A549 (cell line): Measurements from ENCODE around the gene MYLK. TPM values are rescaled to one million over a fixed set of nuclear protein-coding genes. Genes with fewer than 3 reads are reported as not detected.

Experiments used
- ATAC-seq, 2 experiments: fragments of 200-7000 bp in 1 of 2; fragments of >200 bp in 1 of 2; cut with Nextera tagmentation in 1 of 2; cut with Tn5 transposase in 1 of 2; 3 replicates each; pipeline versions ENCODE4 v1.8.0 to v1.9.1; 2018 to 2020; ENCODE audit warnings: mild to moderate bottlenecking in 1 of 2, moderate library complexity in 1 of 2
- CTCF ChIA-PET: fragments of 300-600 bp; sonication (Branson Sonifier 250); formaldehyde crosslinking; extraction: SDS; loops from one replicate; lab custom pipeline; 2021; ENCODE audit warnings: antibody characterized with exemption, inconsistent platforms; lab: Yijun Ruan, JAX
- POLR2A ChIA-PET: fragments of 350-600 bp; formaldehyde crosslinking; extraction: SDS; loops from one replicate; lab custom pipeline; 2021; ENCODE audit warnings: antibody characterized with exemption, inconsistent platforms; lab: Yijun Ruan, JAX
- DNase-seq, 2 experiments: peaks; one replicate each; pipeline versions ENCODE4 v3.0.0 to v3.0.0-alpha.2; 2011 to 2016; ENCODE audit warnings: low read depth in 1 of 2, low spot score in 1 of 2
- FAIRE-seq: peaks from 2 replicates; lab custom pipeline; 2011; peaks lifted over from hg19 to GRCh38; lab: Jason Lieb, UNC
- H3K27ac ChIP-seq, 2 experiments: fragments of >200 bp; sonication (Bioruptor Twin); formaldehyde crosslinking; 3 replicates each; pipeline ENCODE4 v1.5.1; 2016 to 2017
- H3K4me1 ChIP-seq: fragments of >200 bp; sonication (Bioruptor Twin); formaldehyde crosslinking; 3 replicates; pipeline ENCODE4 v1.6.1; 2016
- H3K4me2 ChIP-seq: fragments of >200 bp; sonication (Bioruptor Twin); formaldehyde crosslinking; 3 replicates; pipeline ENCODE4 v1.6.1; 2016
- H3K4me3 ChIP-seq: fragments of >200 bp; sonication (Bioruptor Twin); formaldehyde crosslinking; 3 replicates; pipeline ENCODE4 v1.5.1; 2016
- H3K9me3 ChIP-seq: fragments of >200 bp; sonication (Bioruptor Twin); formaldehyde crosslinking; 3 replicates; pipeline ENCODE4 v1.6.1; 2016
- BHLHE40 ChIP-seq: IDR thresholded peaks from 2 replicates; pipeline ENCODE4 v1.6.1; 2012; ENCODE audit warnings: low read depth, low read length, inconsistent platforms
- CEBPB ChIP-seq, 2 experiments: fragments of >200 bp in 1 of 2; sonication (Bioruptor Twin) in 1 of 2; formaldehyde crosslinking in 1 of 2; IDR thresholded peaks; 2 replicates each; pipeline ENCODE4 v1.6.1; 2012 to 2016
- CHD2 ChIP-seq: fragments of 150-350 bp; IDR thresholded peaks from 2 replicates; pipeline ENCODE4 v1.6.1; 2014; ENCODE audit warnings: low read length; ENCODE audit not compliant: partially characterized antibody
- EHMT2 ChIP-seq: fragments of 200-600 bp; sonication (generic); IDR thresholded peaks from 2 replicates; pipeline ENCODE4 v1.6.1; 2016; ENCODE audit warnings: antibody characterized with exemption, low read depth, mild to moderate bottlenecking, moderate library complexity
- ESRRA ChIP-seq: fragments of 150-350 bp; IDR thresholded peaks from 2 replicates; pipeline ENCODE4 v1.6.1; 2014; ENCODE audit warnings: mild to moderate bottlenecking, low read length, borderline replicate concordance
- FOSL2 ChIP-seq, 2 experiments: fragments of 450-650 bp in 1 of 2; fragments of >200 bp in 1 of 2; sonication (Bioruptor Twin) in 1 of 2; formaldehyde crosslinking; IDR thresholded peaks; 2 replicates each; pipeline versions ENCODE4 v1.5.0 to v1.6.1; 2016 to 2020; ENCODE audit warnings: mild to moderate bottlenecking in 1 of 2, moderate library complexity in 1 of 2
- FOXS1 ChIP-seq: fragments of 250-450 bp; sonication (Bioruptor Pico); IDR thresholded peaks from 2 replicates; pipeline ENCODE4 v1.5.0; 2020; ENCODE audit warnings: mild to moderate bottlenecking, moderate library complexity
- GATA3 ChIP-seq: IDR thresholded peaks from 2 replicates; pipeline ENCODE4 v1.6.1; 2012; ENCODE audit warnings: borderline replicate concordance
- HDAC2 ChIP-seq: fragments of 200-600 bp; sonication (generic); IDR thresholded peaks from 2 replicates; pipeline ENCODE4 v1.6.1; 2016
- HOXA7 ChIP-seq: fragments of 250-450 bp; sonication (Bioruptor Pico); IDR thresholded peaks from 2 replicates; pipeline ENCODE4 v1.5.0; 2020; ENCODE audit warnings: mild to moderate bottlenecking, moderate library complexity
- KDM5A ChIP-seq: fragments of 200-600 bp; sonication (generic); IDR thresholded peaks from 2 replicates; pipeline ENCODE4 v1.6.1; 2016; ENCODE audit warnings: antibody characterized with exemption, mild to moderate bottlenecking
- MAZ ChIP-seq: fragments of 150-350 bp; IDR thresholded peaks from 2 replicates; pipeline ENCODE4 v1.6.1; 2014; ENCODE audit warnings: antibody characterized with exemption, low read depth, low read length, borderline replicate concordance
- NFE2L2 ChIP-seq: fragments of 150-350 bp; conservative IDR thresholded peaks from 2 replicates; pipeline ENCODE4 v1.6.1; 2014; ENCODE audit warnings: low read length
- NPAS2 ChIP-seq: fragments of 250-450 bp; sonication (Bioruptor Pico); IDR thresholded peaks from 2 replicates; pipeline ENCODE4 v1.8.0; 2022; ENCODE audit warnings: mild to moderate bottlenecking, moderate library complexity, borderline replicate concordance
- SMC3 ChIP-seq: fragments of >200 bp; sonication (Bioruptor Twin); formaldehyde crosslinking; IDR thresholded peaks from 3 replicates; pipeline ENCODE4 v1.6.1; 2018; ENCODE audit warnings: inconsistent platforms
- ZFP36 ChIP-seq: fragments of 450-650 bp; IDR thresholded peaks from 2 replicates; pipeline ENCODE4 v1.6.1; 2014; ENCODE audit warnings: borderline replicate concordance; ENCODE audit not compliant: partially characterized antibody
- ZNF302 ChIP-seq: fragments of 250-450 bp; sonication (Bioruptor Pico); IDR thresholded peaks from 2 replicates; pipeline ENCODE4 v1.9.0; 2021; ENCODE audit warnings: inconsistent platforms, mild to moderate bottlenecking, moderate library complexity
- WGBS: methylation state at CpG from one replicate; pipeline ENCODE4 v1.1.6; 2017; ENCODE audit errors: missing lambda C conversion rate; 5-methylcytosine and 5-hydroxymethylcytosine counted together
- polyA plus RNA-seq, 4 experiments: library from polyadenylated mRNA; depleted of rRNA in 3 of 4; stranded (reverse); fragments of >200 nt; fragmentation: RNase III in 1 of 4; extraction: RNeasy Plus Mini Kit Qiagen cat#74134 plus additional on column Dnase treatment in 1 of 4; gene quantifications; 2 replicates in 3 of 4; 3 replicates in 1 of 4; pipeline ENCODE4 v1.2.3, GENCODE V29; 2011 to 2017
- TF ChIP-seq, protein P1 (sequence below): fragments of 200-600 bp; sonication (generic); IDR thresholded peaks from 2 replicates; pipeline ENCODE4 v1.6.1; 2016; ENCODE audit warnings: antibody characterized with exemption, mild to moderate bottlenecking, moderate library complexity
- TF ChIP-seq, protein P2 (sequence below): fragments of 150-350 bp; IDR thresholded peaks from 2 replicates; pipeline ENCODE4 v1.6.1; 2014; ENCODE audit warnings: low read depth, mild to moderate bottlenecking, low read length
- TF ChIP-seq, protein P3 (sequence below): IDR thresholded peaks from 2 replicates; pipeline ENCODE4 v1.6.1; 2012; ENCODE audit warnings: low read depth, borderline replicate concordance
- TF ChIP-seq, protein P4 (sequence below): fragments of >200 bp; sonication (Bioruptor Twin); formaldehyde crosslinking; IDR thresholded peaks from 3 replicates; pipeline ENCODE4 v1.6.1; 2016
- TF ChIP-seq, protein P5 (sequence below): fragments of >200 bp; sonication (Bioruptor Twin); formaldehyde crosslinking; IDR thresholded peaks from 2 replicates; pipeline ENCODE4 v1.6.1; 2016

The MYLK gene
- polyA plus RNA-seq, 2 of the 4 experiments (the other 2 are of a cell fraction) = 16.9 to 17.4 TPM

DNA sequence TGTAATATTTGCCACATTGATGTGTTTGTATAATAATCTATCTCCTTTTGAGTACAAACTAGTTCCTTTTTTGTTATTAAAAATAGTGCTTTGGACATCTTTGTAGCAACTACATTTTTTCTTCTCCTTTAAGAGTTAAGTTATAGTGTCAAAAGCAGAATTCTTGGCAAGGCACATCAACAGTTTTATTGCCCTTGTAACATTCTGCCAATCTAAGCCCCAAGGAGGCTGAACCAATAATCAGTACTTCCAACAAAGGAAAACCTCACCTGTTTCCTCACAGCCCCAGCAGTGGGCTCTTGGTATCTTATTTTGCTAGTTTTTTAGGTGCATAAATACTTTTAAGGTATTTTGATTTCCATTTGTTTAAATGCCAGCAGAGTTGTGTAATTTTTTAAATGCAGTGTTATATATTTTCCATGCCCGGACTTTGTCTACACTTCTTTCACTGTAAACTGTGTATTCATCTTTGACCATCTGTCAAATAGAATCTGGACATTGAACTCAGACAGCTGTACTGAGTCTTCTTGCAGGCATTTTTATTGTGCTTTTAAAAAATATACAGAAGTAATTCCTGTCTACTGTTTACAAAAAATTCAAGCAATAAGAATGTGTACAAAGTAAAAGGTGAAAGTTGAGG is 101.0 kb downstream of the MYLK start:
- Histone ChIP-seq H3K4me3 (no peak overlapping the region), H3K4me2 (0 out of 3 replicates have a peak overlapping the region, but pooled peaks have one; percentile 0), H3K4me1 (peaks cover 26% of the 10 kb centered on the region), H3K9me3 (no peaks in the 10 kb centered on the region), H3K27ac (0 out of 6 replicates have a peak overlapping the region, but pooled peaks of 1 of the 2 experiments have one; percentile 6)
- no peak for ATAC-seq
- TF ChIP-seq BHLHE40 (no peak), FOSL2 (IDR thresholded peaks at IDR 0.05) (no peak), FOSL2 (CRISPR knock-in tag; IDR thresholded peaks at IDR 0.05) (no peak), ZNF302 (CRISPR knock-in tag) (no peak), NPAS2 (CRISPR knock-in tag) (no peak), CHD2 (no peak), ESRRA (no peak), NFE2L2 (no peak), FOXS1 (no peak), SMC3 (no peak), KDM5A (no peak), HOXA7 (CRISPR knock-in tag) (no peak), HDAC2 (no peak)
- TF ChIP-seq, protein P1, sequence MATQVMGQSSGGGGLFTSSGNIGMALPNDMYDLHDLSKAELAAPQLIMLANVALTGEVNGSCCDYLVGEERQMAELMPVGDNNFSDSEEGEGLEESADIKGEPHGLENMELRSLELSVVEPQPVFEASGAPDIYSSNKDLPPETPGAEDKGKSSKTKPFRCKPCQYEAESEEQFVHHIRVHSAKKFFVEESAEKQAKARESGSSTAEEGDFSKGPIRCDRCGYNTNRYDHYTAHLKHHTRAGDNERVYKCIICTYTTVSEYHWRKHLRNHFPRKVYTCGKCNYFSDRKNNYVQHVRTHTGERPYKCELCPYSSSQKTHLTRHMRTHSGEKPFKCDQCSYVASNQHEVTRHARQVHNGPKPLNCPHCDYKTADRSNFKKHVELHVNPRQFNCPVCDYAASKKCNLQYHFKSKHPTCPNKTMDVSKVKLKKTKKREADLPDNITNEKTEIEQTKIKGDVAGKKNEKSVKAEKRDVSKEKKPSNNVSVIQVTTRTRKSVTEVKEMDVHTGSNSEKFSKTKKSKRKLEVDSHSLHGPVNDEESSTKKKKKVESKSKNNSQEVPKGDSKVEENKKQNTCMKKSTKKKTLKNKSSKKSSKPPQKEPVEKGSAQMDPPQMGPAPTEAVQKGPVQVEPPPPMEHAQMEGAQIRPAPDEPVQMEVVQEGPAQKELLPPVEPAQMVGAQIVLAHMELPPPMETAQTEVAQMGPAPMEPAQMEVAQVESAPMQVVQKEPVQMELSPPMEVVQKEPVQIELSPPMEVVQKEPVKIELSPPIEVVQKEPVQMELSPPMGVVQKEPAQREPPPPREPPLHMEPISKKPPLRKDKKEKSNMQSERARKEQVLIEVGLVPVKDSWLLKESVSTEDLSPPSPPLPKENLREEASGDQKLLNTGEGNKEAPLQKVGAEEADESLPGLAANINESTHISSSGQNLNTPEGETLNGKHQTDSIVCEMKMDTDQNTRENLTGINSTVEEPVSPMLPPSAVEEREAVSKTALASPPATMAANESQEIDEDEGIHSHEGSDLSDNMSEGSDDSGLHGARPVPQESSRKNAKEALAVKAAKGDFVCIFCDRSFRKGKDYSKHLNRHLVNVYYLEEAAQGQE = no peak
- TF ChIP-seq, protein P2, sequence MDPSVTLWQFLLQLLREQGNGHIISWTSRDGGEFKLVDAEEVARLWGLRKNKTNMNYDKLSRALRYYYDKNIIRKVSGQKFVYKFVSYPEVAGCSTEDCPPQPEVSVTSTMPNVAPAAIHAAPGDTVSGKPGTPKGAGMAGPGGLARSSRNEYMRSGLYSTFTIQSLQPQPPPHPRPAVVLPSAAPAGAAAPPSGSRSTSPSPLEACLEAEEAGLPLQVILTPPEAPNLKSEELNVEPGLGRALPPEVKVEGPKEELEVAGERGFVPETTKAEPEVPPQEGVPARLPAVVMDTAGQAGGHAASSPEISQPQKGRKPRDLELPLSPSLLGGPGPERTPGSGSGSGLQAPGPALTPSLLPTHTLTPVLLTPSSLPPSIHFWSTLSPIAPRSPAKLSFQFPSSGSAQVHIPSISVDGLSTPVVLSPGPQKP = no peak
- TF ChIP-seq, protein P3, sequence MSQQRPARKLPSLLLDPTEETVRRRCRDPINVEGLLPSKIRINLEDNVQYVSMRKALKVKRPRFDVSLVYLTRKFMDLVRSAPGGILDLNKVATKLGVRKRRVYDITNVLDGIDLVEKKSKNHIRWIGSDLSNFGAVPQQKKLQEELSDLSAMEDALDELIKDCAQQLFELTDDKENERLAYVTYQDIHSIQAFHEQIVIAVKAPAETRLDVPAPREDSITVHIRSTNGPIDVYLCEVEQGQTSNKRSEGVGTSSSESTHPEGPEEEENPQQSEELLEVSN = no peak
- TF ChIP-seq, protein P4, sequence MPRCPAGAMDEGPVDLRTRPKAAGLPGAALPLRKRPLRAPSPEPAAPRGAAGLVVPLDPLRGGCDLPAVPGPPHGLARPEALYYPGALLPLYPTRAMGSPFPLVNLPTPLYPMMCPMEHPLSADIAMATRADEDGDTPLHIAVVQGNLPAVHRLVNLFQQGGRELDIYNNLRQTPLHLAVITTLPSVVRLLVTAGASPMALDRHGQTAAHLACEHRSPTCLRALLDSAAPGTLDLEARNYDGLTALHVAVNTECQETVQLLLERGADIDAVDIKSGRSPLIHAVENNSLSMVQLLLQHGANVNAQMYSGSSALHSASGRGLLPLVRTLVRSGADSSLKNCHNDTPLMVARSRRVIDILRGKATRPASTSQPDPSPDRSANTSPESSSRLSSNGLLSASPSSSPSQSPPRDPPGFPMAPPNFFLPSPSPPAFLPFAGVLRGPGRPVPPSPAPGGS = no peak
- ChIA-PET POLR2A (no interaction called here), CTCF (interaction anchor here (1.1 kb wide), 1 partner anchor 15 kb away, joined by 3 read pairs; no protein-coding TSS in a partner anchor)
- peak; percentile 46 for FAIRE-seq
- 56% methylated on average over 1 of the region's 1 CpG for WGBS
- DNase-seq = no peak

DNA sequence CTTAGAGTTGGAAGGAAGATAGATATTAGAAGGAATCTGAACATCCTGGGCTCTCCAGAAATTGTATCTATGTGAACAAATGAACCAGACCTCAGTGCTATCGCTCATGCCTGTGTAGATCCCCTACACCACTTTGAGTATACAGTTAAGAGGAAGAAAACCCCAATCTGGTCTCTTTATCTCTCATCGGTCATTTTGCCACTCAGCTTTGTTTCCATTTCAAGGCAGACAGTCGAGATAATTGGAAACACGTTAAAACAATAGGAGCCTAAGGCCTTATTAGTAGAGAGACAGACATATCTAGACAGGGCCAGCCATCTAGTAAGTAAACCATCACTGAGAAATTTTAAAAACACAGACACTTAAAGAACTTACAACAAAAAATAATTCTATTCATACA is 101.6 kb downstream of the MYLK start:
- POLR2A ChIA-PET = no interaction called here
- H3K27ac ChIP-seq = no peak overlapping the region
- no peak for FAIRE-seq

More for the DNA sequence above, 101.6 kb downstream of the MYLK start:
- 92% methylated on average over 4 of the region's 4 CpGs for WGBS
- TF ChIP-seq EHMT2 (no peak), MAZ (no peak), CEBPB (IDR thresholded peaks at IDR 0.05) (no peak), ZFP36 (no peak), GATA3 (no peak)
- TF ChIP-seq, protein P5, sequence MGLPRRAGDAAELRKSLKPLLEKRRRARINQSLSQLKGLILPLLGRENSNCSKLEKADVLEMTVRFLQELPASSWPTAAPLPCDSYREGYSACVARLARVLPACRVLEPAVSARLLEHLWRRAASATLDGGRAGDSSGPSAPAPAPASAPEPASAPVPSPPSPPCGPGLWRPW = no peak
- DNase-seq (no peak), ATAC-seq (no peak)
- H3K4me2 ChIP-seq = no peak overlapping the region
- H3K9me3 ChIP-seq = no peaks in the 10 kb centered on the region
- H3K4me1 ChIP-seq = peaks cover 26% of the 10 kb centered on the region
- H3K4me3 ChIP-seq = no peak overlapping the region
- CTCF ChIA-PET = interaction anchor here (1.1 to 1.2 kb wide), 2 partner anchors 15 to 33 kb away, joined by 3 read pairs; no protein-coding TSS in a partner anchor
